NCI-H524 treated with DMSO at 0.1 percent for 48 hours (cell line): ENCODE data around the gene SUOX.
A peak's percentile ranks its signal among the peaks of the same experiment; 100 is the strongest.
"Not testable (repeated sequence)": the region's sequence is repeated elsewhere in the genome, so short reads cannot be mapped to it uniquely, and the experiment has no call there.

Experiments
- DNase-seq: peaks from one replicate; lab custom pipeline; 2025; lab: John Stamatoyannopoulos, UW

Gene SUOX

GRCh38 chr12:55996715-55997534, at the start of gene SUOX:
SUOX (plus strand) TSS chr12:55997276; CDS start chr12:56002222, 4,946 bp downstream.
- peak; percentile 56 for DNase-seq

- no peak for DNase-seq
Observed at GRCh38 chr12:55955344-55955743, 41.7 kb upstream of the SUOX start.

- DNase-seq = no peak
Observed at GRCh38 chr12:55955800-55956508, 41.1 kb upstream of the SUOX start.

GRCh38 chr12:55957106-55957859, 39.8 kb upstream of the SUOX start:
- no peak for DNase-seq

GRCh38 chr12:55963760-55964159, 33.3 kb upstream of the SUOX start:
- no peak for DNase-seq

GRCh38 chr12:55965240-55965639, 31.8 kb upstream of the SUOX start:
- no peak for DNase-seq

- no peak for DNase-seq
Observed at GRCh38 chr12:55965941-55966407, 31.1 kb upstream of the SUOX start, which contains the start of gene PMEL. PMEL (minus strand) TSS chr12:55966042; CDS start chr12:55966011, 31 bp downstream.

- peak; percentile 22 for DNase-seq
Observed at GRCh38 chr12:55966408-55967281, 30.4 kb upstream of the SUOX start, which contains the start of gene CDK2. CDK2 (plus strand) TSS chr12:55966830; CDS start chr12:55967009, 179 bp downstream.

GRCh38 chr12:55969356-55969755, 27.7 kb upstream of the SUOX start:
- DNase-seq = no peak

GRCh38 chr12:55970775-55971174, 26.3 kb upstream of the SUOX start:
- DNase-seq = no peak

- DNase-seq = no peak
Observed at GRCh38 chr12:55972042-55972441, 25.0 kb upstream of the SUOX start.

- no peak for DNase-seq
Observed at GRCh38 chr12:55972456-55972855, 24.6 kb upstream of the SUOX start.

GRCh38 chr12:55972911-55973598, 24.0 kb upstream of the SUOX start:
- DNase-seq = no peak

GRCh38 chr12:55973599-55974307, 23.3 kb upstream of the SUOX start, which contains the start of gene RAB5B:
RAB5B (plus strand) TSS chr12:55974078; CDS start chr12:55986961, 12,883 bp downstream.
- DNase-seq = peak; percentile 99

- no peak for DNase-seq
Observed at GRCh38 chr12:55974308-55974730, 22.8 kb upstream of the SUOX start.

- DNase-seq = no peak
Observed at GRCh38 chr12:55978393-55978792, 18.7 kb upstream of the SUOX start.

- DNase-seq = no peak
Observed at GRCh38 chr12:55979069-55979468, 18.0 kb upstream of the SUOX start.

GRCh38 chr12:55981882-55982281, 15.2 kb upstream of the SUOX start:
- DNase-seq = not testable (repeated sequence)

- no peak for DNase-seq
Observed at GRCh38 chr12:55982319-55982936, 14.6 kb upstream of the SUOX start.
